Measurements from ENCODE around the gene MAST4. TPM values are rescaled to one million over a fixed set of nuclear protein-coding genes. Genes with fewer than 3 reads are reported as not detected.
A peak's percentile ranks its signal among the peaks of the same experiment; 100 is the strongest.

Gene MAST4
- total and polyA plus RNA-seq, 4 donors: 3.7 to 9.5 (median 6.5) TPM

GRCh38 chr5:67214707-67215447 lies 618.7 kb downstream of the MAST4 start (continued):
- no peak for TF ChIP-seq ZBTB33 (IDR thresholded peaks at IDR 0.05)
- no peak for TF ChIP-seq HNF4G (IDR thresholded peaks at IDR 0.05)
- TF ChIP-seq SP1 (IDR thresholded peaks at IDR 0.05): peak; percentile 59
- TF ChIP-seq FOXA1 (IDR thresholded peaks at IDR 0.05): peak; percentile 73
- peak; percentile 81 to 95 for TF ChIP-seq RXRA (IDR thresholded peaks at IDR 0.05)
- TF ChIP-seq YY1 (IDR thresholded peaks at IDR 0.05): no peak
- no peak for TF ChIP-seq MAX (IDR thresholded peaks at IDR 0.05)

- WGBS: 14% methylated on average over 19 of the region's 19 CpGs
- peak overlapping the region in 2 of 3 donors; percentile 27 to 58 for H3K4me3 ChIP-seq (ENCODE audit: low read depth in 1 of 3, low read length in 3 of 3)
Observed at GRCh38 chr5:67215519-67216471, 619.6 kb downstream of the MAST4 start.

More at GRCh38 chr5:67215519-67216471, 619.6 kb downstream of the MAST4 start:
- peak; percentile 63 for DNase-seq (ENCODE audit: low spot score)
- TF ChIP-seq YY1 (IDR thresholded peaks at IDR 0.05) (peak; percentile 69), MAX (IDR thresholded peaks at IDR 0.05) (no peak), TAF1 (conservative IDR thresholded peaks at IDR 0.05) (peak; percentile 66), FOXA2 (IDR thresholded peaks at IDR 0.05) (peak; percentile 39), ATF3 (IDR thresholded peaks at IDR 0.05) (no peak), EGR1 (IDR thresholded peaks at IDR 0.05; ENCODE audit: low read depth in 2 of 2) (peak in 1 of 2 donors; percentile 8), NR2F2 (IDR thresholded peaks at IDR 0.05) (peak; percentile 79), JUND (IDR thresholded peaks at IDR 0.05) (peak in 1 of 2 donors; percentile 20), CTCF (IDR thresholded peaks at IDR 0.05; ENCODE audit: low read depth, low read length, missing input control) (no peak), ZBTB33 (IDR thresholded peaks at IDR 0.05) (no peak), RAD21 (IDR thresholded peaks at IDR 0.05) (peak; percentile 25 to 42), GABPA (IDR thresholded peaks at IDR 0.05 in 1 of 2, conservative IDR thresholded peaks at IDR 0.05 in 1 of 2) (peak in 1 of 2 donors; percentile 35), RXRA (IDR thresholded peaks at IDR 0.05) (peak in 1 of 2 donors; percentile 56), FOXA1 (IDR thresholded peaks at IDR 0.05) (no peak), HNF4A (conservative IDR thresholded peaks at IDR 0.05) (peak; percentile 45 to 52), HNF4G (IDR thresholded peaks at IDR 0.05) (no peak), REST (IDR thresholded peaks at IDR 0.05) (no peak), SP1 (IDR thresholded peaks at IDR 0.05) (peak; percentile 73)
- Histone ChIP-seq H3K27ac (ENCODE audit: low read depth in 1 of 2, low read length in 2 of 2) (peak overlapping the region; percentile 80 to 84), H3K9me3 (ENCODE audit: control insufficient read depth in 4 of 4, low read length in 3 of 4) (no peaks in the 10 kb centered on the region), H3K27me3 (ENCODE audit: control insufficient read depth in 4 of 4, insufficient read depth in 4 of 4, low read length in 3 of 4) (no peaks in the 10 kb centered on the region), H3K9ac (ENCODE audit: low read depth in 1 of 2, low read length in 2 of 2) (peak overlapping the region; percentile 2 to 86), H3K36me3 (ENCODE audit: control insufficient read depth in 4 of 4, insufficient read depth in 3 of 4, low read depth in 1 of 4, low read length in 3 of 4) (no peaks in the 10 kb centered on the region), H3K4me1 (ENCODE audit: control insufficient read depth in 4 of 4, insufficient read depth in 4 of 4, low read length in 3 of 4) (peaks cover 4 to 22% (median 20%) of the 10 kb centered on the region in 4 donors)

Data from liver (tissue), 9 donors.